AG04450 (cell line): ENCODE results near the gene XRCC3. TPM values are rescaled to one million over a fixed set of nuclear protein-coding genes. Genes with fewer than 3 reads are reported as not detected.

ENCODE experiments used
- CTCF ChIA-PET: fragments of 300-600, 350-600 bp; formaldehyde crosslinking; extraction: SDS; loops from one replicate; lab custom pipeline; 2022; ENCODE audit warnings: antibody characterized with exemption, inconsistent platforms; lab: Charles Lee
- POLR2A ChIA-PET: fragments of 350-600 bp; formaldehyde crosslinking; extraction: SDS; loops from one replicate; lab custom pipeline; 2021; ENCODE audit warnings: antibody characterized with exemption, inconsistent platforms; lab: Yijun Ruan, JAX
- DNase-seq: peaks from one replicate; pipeline ENCODE4 v3.0.0-alpha.2; 2011; ENCODE audit warnings: low read depth, low spot score
- H3K27ac ChIP-seq: one replicate; pipeline ENCODE4 v1.5.1; 2012; ENCODE audit warnings: low read depth, low read length, control low read depth
- H3K27me3 ChIP-seq: one replicate; pipeline ENCODE4 v1.6.0; 2012; ENCODE audit warnings: low read length; ENCODE audit not compliant: control insufficient read depth, insufficient read depth
- H3K4me3 ChIP-seq: 2 replicates; pipeline ENCODE4 v1.5.1; 2011; ENCODE audit warnings: mild to moderate bottlenecking, low read depth, low read length, control low read depth
- H3K9me3 ChIP-seq: 2 replicates; pipeline ENCODE4 v1.5.1; 2012; ENCODE audit warnings: low read length; ENCODE audit not compliant: control insufficient read depth, insufficient read depth
- polyA plus RNA-seq: library from polyadenylated mRNA; depleted of rRNA; stranded (reverse); fragments of >200 nt; gene quantifications from 2 replicates; pipeline ENCODE4 v1.2.3, GENCODE V29; 2011
- TF ChIP-seq, protein P1 (sequence below): IDR thresholded peaks from 2 replicates; pipeline ENCODE4 v1.5.1; 2011; ENCODE audit warnings: low read depth, low read length, control low read depth, inconsistent platforms

The XRCC3 gene
- polyA plus RNA-seq, 1 experiment = 4.8 TPM

DNA sequence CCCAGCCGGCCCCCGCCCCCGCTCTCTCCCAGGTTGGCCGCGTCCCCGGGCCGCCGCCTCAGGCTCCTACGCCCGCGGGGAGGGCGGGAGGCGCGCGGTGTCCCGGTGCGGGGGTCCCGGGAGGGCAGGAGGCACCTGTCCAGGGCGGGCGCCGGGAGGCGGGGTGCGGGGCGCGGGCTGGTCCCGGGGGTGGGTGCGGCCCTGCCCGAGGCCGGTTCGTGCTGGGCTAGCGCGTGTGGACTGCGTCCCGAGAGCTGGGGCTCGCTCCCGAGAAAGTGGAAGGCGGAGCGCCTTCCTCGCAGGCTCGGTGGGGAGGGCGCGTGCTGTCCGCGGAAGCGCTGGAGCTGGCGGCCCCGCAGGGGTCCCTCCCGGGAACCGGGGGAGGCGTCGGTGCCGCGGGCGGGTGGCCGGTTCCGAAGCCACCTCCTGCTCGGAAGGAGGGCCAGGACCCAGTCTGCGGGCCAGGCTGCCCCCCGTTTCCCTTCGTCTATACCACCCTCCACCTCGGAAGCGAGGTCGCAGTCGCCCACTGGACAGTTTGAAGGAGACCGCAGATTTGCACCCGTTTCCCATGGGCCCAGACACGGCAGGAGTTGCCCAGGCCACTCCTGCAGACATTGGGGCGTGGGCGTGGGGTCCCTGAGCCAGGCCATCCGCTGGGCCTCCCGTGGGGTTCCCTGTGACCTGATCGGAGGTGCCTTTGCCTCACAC, 995 bp upstream of the XRCC3 start:
- DNase-seq = no peak
- ChIA-PET POLR2A (interaction anchor here (0.5 to 1.0 kb wide), 6 partner anchors 17 to 145 kb away, joined by 3 to 8 read pairs (median 3); no protein-coding TSS in a partner anchor), CTCF (no interaction called here)
- Histone ChIP-seq H3K9me3 (no peaks in the 10 kb centered on the region), H3K27ac (peak overlapping the region; percentile 21), H3K4me3 (peak overlapping the region; percentile 80), H3K27me3 (no peaks in the 10 kb centered on the region)
- TF ChIP-seq, protein P1, sequence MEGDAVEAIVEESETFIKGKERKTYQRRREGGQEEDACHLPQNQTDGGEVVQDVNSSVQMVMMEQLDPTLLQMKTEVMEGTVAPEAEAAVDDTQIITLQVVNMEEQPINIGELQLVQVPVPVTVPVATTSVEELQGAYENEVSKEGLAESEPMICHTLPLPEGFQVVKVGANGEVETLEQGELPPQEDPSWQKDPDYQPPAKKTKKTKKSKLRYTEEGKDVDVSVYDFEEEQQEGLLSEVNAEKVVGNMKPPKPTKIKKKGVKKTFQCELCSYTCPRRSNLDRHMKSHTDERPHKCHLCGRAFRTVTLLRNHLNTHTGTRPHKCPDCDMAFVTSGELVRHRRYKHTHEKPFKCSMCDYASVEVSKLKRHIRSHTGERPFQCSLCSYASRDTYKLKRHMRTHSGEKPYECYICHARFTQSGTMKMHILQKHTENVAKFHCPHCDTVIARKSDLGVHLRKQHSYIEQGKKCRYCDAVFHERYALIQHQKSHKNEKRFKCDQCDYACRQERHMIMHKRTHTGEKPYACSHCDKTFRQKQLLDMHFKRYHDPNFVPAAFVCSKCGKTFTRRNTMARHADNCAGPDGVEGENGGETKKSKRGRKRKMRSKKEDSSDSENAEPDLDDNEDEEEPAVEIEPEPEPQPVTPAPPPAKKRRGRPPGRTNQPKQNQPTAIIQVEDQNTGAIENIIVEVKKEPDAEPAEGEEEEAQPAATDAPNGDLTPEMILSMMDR = no peak

DNA sequence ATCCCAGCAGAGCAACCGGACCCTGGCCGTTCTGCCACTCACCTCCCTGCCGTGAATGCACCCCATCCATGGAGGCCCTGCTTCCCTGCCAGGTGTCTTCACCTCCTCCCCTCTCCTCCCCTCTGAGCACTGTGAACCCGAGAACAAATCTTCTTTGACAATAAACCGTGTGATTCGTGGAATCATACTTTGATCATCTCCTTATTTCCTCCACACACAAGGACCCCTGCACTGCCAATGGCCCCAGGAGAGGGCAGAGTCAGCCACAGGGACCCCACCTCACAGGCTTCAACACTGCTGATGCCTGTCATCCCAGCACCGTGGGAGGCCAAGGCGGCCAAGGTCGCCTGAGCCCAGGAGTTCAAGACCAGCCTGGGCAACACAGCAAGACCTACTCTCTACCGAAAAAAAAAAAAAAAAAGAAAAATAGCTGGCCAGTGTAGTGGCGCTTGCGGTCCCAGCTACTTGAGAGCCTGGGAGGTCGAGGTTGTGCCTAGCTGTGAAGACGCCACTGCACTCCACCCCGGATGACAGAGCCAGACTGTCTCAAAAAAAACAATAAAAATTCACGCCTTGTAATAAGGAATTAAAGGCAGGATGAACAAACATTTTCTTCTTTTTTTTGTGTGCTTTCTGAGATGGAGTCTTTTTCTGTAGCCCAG, 1.1 kb downstream of the XRCC3 start:
- TF ChIP-seq, protein P1 = no peak
- H3K4me3 ChIP-seq = peak overlapping the region; percentile 20; the same call in 1 of the 2 replicates
- H3K27me3 ChIP-seq = no peaks in the 10 kb centered on the region
- H3K27ac ChIP-seq = no peak overlapping the region
- no peak for DNase-seq
- ChIA-PET POLR2A (interaction anchor here (0.6 kb wide), 1 partner anchor 23 kb away, joined by 9 read pairs; no protein-coding TSS in a partner anchor), CTCF (no interaction called here)
- H3K9me3 ChIP-seq = no peaks in the 10 kb centered on the region

DNA sequence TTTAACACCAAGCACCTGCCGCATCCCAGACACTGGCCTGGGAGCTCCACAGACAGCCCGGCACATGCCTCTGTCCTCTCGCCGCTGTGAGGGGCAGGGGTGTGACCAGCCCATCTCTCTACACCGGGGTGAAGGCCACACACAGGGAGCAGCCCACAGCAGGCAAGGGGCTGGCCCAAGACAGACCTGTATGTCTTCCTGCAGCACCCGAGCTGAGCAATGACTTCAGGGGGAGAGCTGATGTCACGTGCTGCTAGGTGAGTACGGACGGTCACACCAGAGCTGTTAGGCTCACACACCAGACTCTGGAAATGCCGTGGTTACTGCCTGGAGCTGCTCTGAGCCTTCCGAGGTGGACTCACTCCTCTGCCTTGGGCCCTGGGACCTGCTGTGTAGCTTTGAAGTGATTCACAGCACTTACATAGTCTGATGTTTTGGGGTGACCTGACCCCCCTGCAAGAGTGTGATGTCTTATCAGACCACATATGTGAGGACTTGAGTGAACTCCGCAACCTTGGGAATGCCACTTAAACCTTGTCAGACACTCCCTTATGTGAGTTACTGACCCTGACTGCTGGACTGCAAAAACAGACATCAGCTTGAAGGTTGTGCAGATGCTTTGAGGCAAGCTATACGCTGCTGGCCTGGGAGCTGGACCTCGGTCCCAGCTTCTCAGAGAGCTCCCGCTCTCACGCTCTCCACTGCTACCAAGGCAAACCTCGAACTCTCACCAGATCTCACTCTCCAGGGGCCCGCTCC, 1.8 kb downstream of the XRCC3 start:
- ChIA-PET POLR2A (interaction anchor here (0.6 kb wide), 1 partner anchor 22 kb away, joined by 9 read pairs; no protein-coding TSS in a partner anchor), CTCF (no interaction called here)
- H3K27ac ChIP-seq = no peak overlapping the region
- H3K9me3 ChIP-seq = no peaks in the 10 kb centered on the region
- no peak overlapping the region for H3K4me3 ChIP-seq
- no peak for DNase-seq
- TF ChIP-seq, protein P1 = no peak
- H3K27me3 ChIP-seq = no peaks in the 10 kb centered on the region

DNA sequence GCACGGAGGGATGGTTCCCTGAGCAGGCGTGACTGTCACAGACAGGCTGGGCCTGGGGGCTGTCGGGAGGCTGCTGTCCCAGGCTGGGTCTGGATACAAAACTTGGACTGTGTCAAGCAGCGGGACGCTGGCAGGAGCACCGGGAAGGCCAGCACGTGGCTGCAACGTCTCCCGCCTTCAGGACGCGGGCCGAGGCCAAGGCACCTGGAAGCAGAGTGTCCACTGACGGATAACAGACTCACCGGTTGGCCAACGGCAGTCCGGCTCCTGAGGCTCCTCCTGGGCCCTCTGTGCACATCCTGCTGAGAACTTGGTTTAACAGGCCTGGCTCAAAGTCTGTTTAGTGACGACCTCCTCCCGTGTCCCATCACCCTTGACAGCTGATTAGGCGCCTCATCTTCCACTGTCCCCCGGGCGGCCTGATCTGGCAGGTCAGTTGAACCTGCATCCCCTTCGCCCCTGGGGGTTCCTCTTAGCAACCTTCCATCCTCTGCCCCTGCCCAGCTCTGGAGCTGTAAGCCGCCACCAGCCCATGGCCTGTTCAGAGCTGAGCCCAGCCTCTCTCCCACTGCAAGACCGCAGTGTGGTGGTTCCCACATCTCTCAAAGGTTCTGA, 2.5 kb downstream of the XRCC3 start:
- ChIA-PET CTCF (no interaction called here), POLR2A (no interaction called here)
- Histone ChIP-seq H3K27me3 (no peaks in the 10 kb centered on the region), H3K27ac (no peak overlapping the region), H3K4me3 (no peak overlapping the region), H3K9me3 (no peaks in the 10 kb centered on the region)
- TF ChIP-seq, protein P1 = no peak
- DNase-seq = no peak
